Ovary (tissue), 3 donors: ENCODE results near the gene GTF3A.

Experiments used
- CTCF ChIP-seq, 3 donors: fragments of 450-650 bp in 2 of 3; fragments of 200-600 bp in 1 of 3; IDR thresholded peaks; one replicate each; pipeline versions ENCODE4 v1.5.1 to v1.8.0; 2016 to 2022; ENCODE audit warnings: antibody characterized with exemption in 3 of 3, mild to moderate bottlenecking in 1 of 3
- POLR2A ChIP-seq: fragments of 450-650 bp; IDR thresholded peaks from one replicate; pipeline ENCODE4 v1.6.1; 2017; ENCODE audit warnings: antibody characterized with exemption, mild to moderate bottlenecking, moderate library complexity
- donor health status: DM: no; HTN: no; CAD: no.

- TF ChIP-seq POLR2A (no peak), CTCF (IDR thresholded peaks at IDR 0.05) (no peak)
Measured at GRCh38 chr13:27384285-27384684, 40.1 kb upstream of the GTF3A start.
